HCT116 (cell line): ENCODE results near the gene SMARCA5. TPM values are rescaled to one million over a fixed set of nuclear protein-coding genes. Genes with fewer than 3 reads are reported as not detected.

Experiments
- ATAC-seq: fragments of 200-7000 bp; cut with Tn5 transposase; 2 replicates; pipeline ENCODE4 v1.9.1; 2020; ENCODE audit warnings: mild to moderate bottlenecking, moderate library complexity
- BruUV-seq: library from RNA; stranded (reverse); fragments of 400-500 nt; replicated peaks from 2 replicates; lab custom pipeline; 2021; lab: Mats Ljungman, UMichigan
- CTCF ChIA-PET: fragments of 300-600 bp; sonication (Branson Sonifier 250); formaldehyde crosslinking; loops from one replicate; lab custom pipeline; 2021; ENCODE audit warnings: antibody characterized with exemption; lab: Charles Lee
- POLR2A ChIA-PET: fragments of 300-600, 350-600 bp; sonication (Branson Sonifier 250); formaldehyde crosslinking; loops from one replicate; lab custom pipeline; 2021; ENCODE audit warnings: antibody characterized with exemption; lab: Charles Lee
- RAD21 ChIA-PET, 2 experiments: fragments of 300-600 bp; sonication (Branson Sonifier 250); formaldehyde crosslinking; loops; one replicate each; lab custom pipeline; 2023; ENCODE audit warnings: low total read pairs in 2 of 2; ENCODE audit not compliant: uncharacterized antibody in 2 of 2, unreplicated experiment in 2 of 2, low non-redundant PET in 1 of 2; lab: Charles Lee
- DNase-seq: peaks from one replicate; pipeline ENCODE4 v3.0.0-alpha.2; 2010; ENCODE audit warnings: low read depth, low spot score
- H2AFZ ChIP-seq: fragments of 200-600 bp; shearing (Covaris generic), sonication (generic); 2 replicates; pipeline ENCODE4 v1.6.1; 2017; ENCODE audit warnings: low read depth, mixed run types, mixed read lengths, antibody characterized with exemption, low read length; ENCODE audit not compliant: poor library complexity, severe bottlenecking
- H3K27ac ChIP-seq: 2 replicates; pipeline ENCODE4 v1.5.1; 2012; ENCODE audit warnings: low read depth, low read length
- H3K27me3 ChIP-seq: fragments of 200-600 bp; sonication (generic); 2 replicates; pipeline ENCODE4 v1.6.1; 2016; ENCODE audit warnings: mixed run types, low read length, mixed read lengths; ENCODE audit not compliant: insufficient read depth
- H3K36me3 ChIP-seq, 2 experiments: fragments of 200-500 bp in 1 of 2; fragments of 200-600 bp in 1 of 2; sonication (Bioruptor generic) in 1 of 2; sonication (generic) in 1 of 2; 2 replicates each; pipeline versions ENCODE4 v1.5.1 to v1.6.1; 2014 to 2016; ENCODE audit warnings: low read length in 2 of 2, inconsistent platforms in 1 of 2, mixed read lengths in 1 of 2, mixed run types in 1 of 2; ENCODE audit not compliant: insufficient read depth in 2 of 2, control insufficient read depth in 1 of 2
- H3K4me1 ChIP-seq, 2 experiments: fragments of 200-600 bp in 1 of 2; sonication (generic) in 1 of 2; 2 replicates each; pipeline versions ENCODE4 v1.5.1 to v1.6.1; 2012 to 2017; ENCODE audit warnings: low read length in 2 of 2, inconsistent platforms in 1 of 2, mild to moderate bottlenecking in 1 of 2, mixed read lengths in 1 of 2, mixed run types in 1 of 2, moderate library complexity in 1 of 2; ENCODE audit not compliant: insufficient read depth in 2 of 2, control insufficient read depth in 1 of 2
- H3K4me2 ChIP-seq: fragments of 200-600 bp; sonication (generic); 2 replicates; pipeline ENCODE4 v1.6.1; 2017; ENCODE audit warnings: mixed run types, low read length, mixed read lengths
- H3K4me3 ChIP-seq, 2 experiments: fragments of 200-600 bp in 1 of 2; sonication (generic) in 1 of 2; replicated peaks in 1 of 2; 2 replicates each; pipeline ENCODE4 v1.5.1; 2011 to 2016; ENCODE audit warnings: low read length in 2 of 2, control low read depth in 1 of 2, low read depth in 1 of 2, mild to moderate bottlenecking in 1 of 2, mixed read lengths in 1 of 2, mixed run types in 1 of 2
- H3K79me2 ChIP-seq: fragments of 200-600 bp; sonication (generic); 2 replicates; pipeline ENCODE4 v1.6.1; 2017; ENCODE audit warnings: mild to moderate bottlenecking, mixed run types, low read length, moderate library complexity, mixed read lengths; ENCODE audit not compliant: insufficient read depth
- H3K9ac ChIP-seq: fragments of 200-600 bp; sonication (generic); 2 replicates; pipeline ENCODE4 v1.6.1; 2016; ENCODE audit warnings: low read length, mixed read lengths
- H3K9me2 ChIP-seq: fragments of 200-600 bp; sonication (generic), shearing (Covaris generic); 2 replicates; pipeline ENCODE4 v1.6.1; 2017; ENCODE audit warnings: mixed run types, mild to moderate bottlenecking, moderate library complexity; ENCODE audit not compliant: insufficient read depth
- H3K9me3 ChIP-seq, 2 experiments: fragments of 200-500 bp in 1 of 2; fragments of 200-600 bp in 1 of 2; sonication (Bioruptor generic) in 1 of 2; sonication (generic) in 1 of 2; 2 replicates each; pipeline ENCODE4 v1.6.1; 2014 to 2017; ENCODE audit warnings: low read length in 2 of 2, mixed read lengths in 2 of 2, inconsistent platforms in 1 of 2, low read depth in 1 of 2, mild to moderate bottlenecking in 1 of 2, mixed run types in 1 of 2, moderate library complexity in 1 of 2; ENCODE audit not compliant: control insufficient read depth in 1 of 2, insufficient read depth in 1 of 2
- H4K20me1 ChIP-seq: fragments of 200-600 bp; sonication (generic), shearing (Covaris generic); 2 replicates; pipeline ENCODE4 v1.6.1; 2017; ENCODE audit warnings: mixed run types, mild to moderate bottlenecking, moderate library complexity; ENCODE audit not compliant: insufficient read depth
- ATF3 ChIP-seq: IDR thresholded peaks from 2 replicates; pipeline ENCODE4 v1.6.1; 2012
- ELF1 ChIP-seq: IDR thresholded peaks from 2 replicates; pipeline ENCODE4 v1.6.1; 2012; ENCODE audit warnings: low read depth, borderline replicate concordance
- EZH2phosphoT487 ChIP-seq: fragments of 200-600 bp; IDR thresholded peaks from 2 replicates; pipeline ENCODE4 v1.6.1; 2018; ENCODE audit warnings: antibody characterized with exemption, borderline replicate concordance
- FOSL1 ChIP-seq: IDR thresholded peaks from 2 replicates; pipeline ENCODE4 v1.6.1; 2012; ENCODE audit warnings: low read depth
- MAX ChIP-seq: IDR thresholded peaks from 2 replicates; pipeline ENCODE4 v1.6.1; 2012
- POLR2A ChIP-seq: IDR thresholded peaks from 2 replicates; pipeline ENCODE4 v1.7.0; 2011; ENCODE audit warnings: borderline replicate concordance; ENCODE audit not compliant: insufficient read depth, insufficient read length; ENCODE audit errors: extremely low read depth
- ZFX ChIP-seq: fragments of 450-650 bp; IDR thresholded peaks from 2 replicates; pipeline ENCODE4 v1.6.1; 2017
- intact Hi-C: fragments of 100-400 bp; cut with micrococcal nuclease; formaldehyde crosslinking; loops from 2 replicates; pipeline ENCODE4 v1.10.0; 2022
- total RNA-seq: library from RNA; stranded (reverse); gene quantifications from one replicate; pipeline ENCODE4 v1.2.1, GENCODE V29; 2021; ENCODE audit not compliant: unreplicated experiment

SMARCA5 gene
- total RNA-seq, 1 experiment from 2014 or later: 61.2 TPM

- TF ChIP-seq FOSL1 (no peak), EZH2phosphoT487 (no peak), POLR2A (no peak)
Measured at GRCh38 chr4:143538979-143539669, 25.6 kb downstream of the SMARCA5 start (continued).

- Histone ChIP-seq H3K36me3 (peaks cover 61 to 63% of the 10 kb centered on the region in 2 experiments), H3K27ac (no peak overlapping the region), H4K20me1 (no peaks in the 10 kb centered on the region), H3K9ac (no peak overlapping the region), H3K9me2 (no peaks in the 10 kb centered on the region), H2AFZ (no peak overlapping the region), H3K27me3 (no peaks in the 10 kb centered on the region), H3K9me3 (no peaks in the 10 kb centered on the region), H3K4me2 (no peak overlapping the region), H3K79me2 (peaks cover 16% of the 10 kb centered on the region; the same call in 1 of the 2 replicates), H3K4me1 (no peaks in the 10 kb centered on the region), H3K4me3 (no peak overlapping the region)
- no peak for ATAC-seq
- no TSS peak for BruUV-seq
- ChIA-PET RAD21 (no interaction called here), CTCF (no interaction called here), POLR2A (no interaction called here)
- DNase-seq: no peak
- TF ChIP-seq ELF1 (no peak), ZFX (no peak), ATF3 (no peak)
- intact Hi-C loops: no loop called here
Measured at GRCh38 chr4:143539670-143540023, 26.1 kb downstream of the SMARCA5 start.

GRCh38 chr4:143549928-143550327, 36.4 kb downstream of the SMARCA5 start:
- no peak for TF ChIP-seq MAX
- Histone ChIP-seq H3K27me3 (no peaks in the 10 kb centered on the region), H3K4me1 (no peaks in the 10 kb centered on the region), H3K4me2 (no peak overlapping the region), H2AFZ (no peak overlapping the region), H3K9me3 (no peaks in the 10 kb centered on the region), H3K36me3 (peaks cover 34 to 65% of the 10 kb centered on the region in 2 experiments), H3K9ac (no peak overlapping the region), H4K20me1 (0 out of 2 replicates have a peak, but pooled peaks cover 3% of the 10 kb centered on the region), H3K79me2 (0 out of 2 replicates have a peak, but pooled peaks cover 3% of the 10 kb centered on the region), H3K4me3 (no peak overlapping the region), H3K27ac (no peak overlapping the region), H3K9me2 (no peaks in the 10 kb centered on the region)
- no peak for ATAC-seq
- intact Hi-C loops: no loop called here
- no peak for DNase-seq
- BruUV-seq: no TSS peak
- POLR2A ChIA-PET: no interaction called here
- RAD21 ChIA-PET: no interaction called here
- CTCF ChIA-PET: no interaction called here
